ENCODE data around the gene KCNH2. TPM values are rescaled to one million over a fixed set of nuclear protein-coding genes. Genes with fewer than 3 reads are reported as not detected.

Gene KCNH2
- total RNA-seq, 1 donor from 2014 or later: 2.1 TPM

DNA sequence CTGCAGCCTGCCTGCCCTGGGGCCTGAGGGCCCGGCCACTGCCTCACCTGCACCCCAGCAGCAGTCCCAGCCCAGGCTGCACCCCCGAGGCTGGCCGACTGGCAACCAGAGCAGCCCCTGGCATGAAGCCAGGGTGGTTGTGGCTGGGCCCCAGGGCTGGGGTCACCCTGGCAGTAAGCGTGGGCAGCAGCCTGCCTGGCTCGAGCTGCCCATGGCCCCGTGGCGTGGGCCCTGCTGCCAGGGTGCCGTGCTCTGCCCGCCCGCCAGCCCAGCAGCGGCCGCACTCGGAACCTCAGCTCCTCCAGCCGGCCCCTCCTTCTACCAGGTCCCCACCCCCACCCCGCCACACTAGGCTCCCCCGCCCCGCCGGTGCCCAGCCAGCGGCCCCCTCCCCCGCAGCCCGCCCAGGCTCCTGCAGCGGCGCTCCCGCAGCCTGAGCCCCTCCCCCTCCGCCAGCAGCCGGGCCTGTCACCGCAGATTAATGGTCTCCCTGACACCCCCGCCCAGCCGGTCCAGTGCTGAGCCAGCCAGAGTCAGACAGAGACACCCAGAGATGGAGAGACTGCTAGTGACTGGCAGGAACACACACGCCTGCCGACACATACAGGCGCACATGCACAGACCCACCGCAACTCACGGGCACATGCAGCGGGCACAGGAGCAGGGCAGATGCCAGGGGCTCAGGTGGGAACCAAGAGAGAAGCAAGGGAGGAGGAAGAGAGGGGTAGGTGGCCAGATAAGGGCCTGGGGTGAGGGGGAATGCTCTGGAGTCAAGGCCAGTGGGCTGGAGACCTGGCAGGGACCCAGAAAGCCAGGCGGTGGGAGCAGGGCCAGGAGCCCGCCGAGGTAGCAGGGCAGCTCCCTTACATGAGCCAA, 22.4 kb downstream of the KCNH2 start:
- TF ChIP-seq CTCF (IDR thresholded peaks at IDR 0.05; ENCODE audit: insufficient read depth, low read length, poor library complexity, severe bottlenecking): no peak
- H3K4me3 ChIP-seq (ENCODE audit: low read depth, low read length): no peak overlapping the region
- no peaks in the 10 kb centered on the region for H3K36me3 ChIP-seq (ENCODE audit: control insufficient read depth, insufficient read depth, low read length)
- peaks cover 45% of the 10 kb centered on the region for H3K27me3 ChIP-seq (ENCODE audit: control insufficient read depth, insufficient read depth, low read length)
- no peak for DNase-seq (ENCODE audit: low read depth)

GRCh38 chr7:150954986-150955518, 23.1 kb downstream of the KCNH2 start:
- no peak for DNase-seq (ENCODE audit: low read depth)
- no peak overlapping the region for H3K4me3 ChIP-seq (ENCODE audit: low read depth, low read length)
- H3K36me3 ChIP-seq (ENCODE audit: control insufficient read depth, insufficient read depth, low read length): no peaks in the 10 kb centered on the region
- no peak for TF ChIP-seq CTCF (IDR thresholded peaks at IDR 0.05; ENCODE audit: insufficient read depth, low read length, poor library complexity, severe bottlenecking)
- peaks cover 44% of the 10 kb centered on the region for H3K27me3 ChIP-seq (ENCODE audit: control insufficient read depth, insufficient read depth, low read length)

- peaks cover 43% of the 10 kb centered on the region for H3K27me3 ChIP-seq (ENCODE audit: control insufficient read depth, insufficient read depth, low read length)
- no peak for TF ChIP-seq CTCF (IDR thresholded peaks at IDR 0.05; ENCODE audit: insufficient read depth, low read length, poor library complexity, severe bottlenecking)
- H3K4me3 ChIP-seq (ENCODE audit: low read depth, low read length): no peak overlapping the region
- no peak for DNase-seq (ENCODE audit: low read depth)
- H3K36me3 ChIP-seq (ENCODE audit: control insufficient read depth, insufficient read depth, low read length): no peaks in the 10 kb centered on the region
Measured at GRCh38 chr7:150954201-150954985, 23.7 kb downstream of the KCNH2 start.

- no peak for TF ChIP-seq CTCF (IDR thresholded peaks at IDR 0.05; ENCODE audit: insufficient read depth, low read length, poor library complexity, severe bottlenecking)
- Histone ChIP-seq H3K27me3 (ENCODE audit: control insufficient read depth, insufficient read depth, low read length) (peaks cover 43% of the 10 kb centered on the region), H3K36me3 (ENCODE audit: control insufficient read depth, insufficient read depth, low read length) (no peaks in the 10 kb centered on the region), H3K4me3 (ENCODE audit: low read depth, low read length) (no peak overlapping the region)
- DNase-seq (ENCODE audit: low read depth): no peak
Measured at GRCh38 chr7:150953061-150953997, 24.8 kb downstream of the KCNH2 start.

GRCh38 chr7:150952331-150953050, 25.6 kb downstream of the KCNH2 start:
- H3K36me3 ChIP-seq (ENCODE audit: control insufficient read depth, insufficient read depth, low read length): no peaks in the 10 kb centered on the region
- DNase-seq (ENCODE audit: low read depth): no peak
- no peak for TF ChIP-seq CTCF (IDR thresholded peaks at IDR 0.05; ENCODE audit: insufficient read depth, low read length, poor library complexity, severe bottlenecking)
- H3K27me3 ChIP-seq (ENCODE audit: control insufficient read depth, insufficient read depth, low read length): peaks cover 47% of the 10 kb centered on the region
- H3K4me3 ChIP-seq (ENCODE audit: low read depth, low read length): no peak overlapping the region

All from kidney epithelial cell (primary cell).